VCaP (cell line): ENCODE measurements around the gene RPS27L.
A peak's percentile ranks its signal among the peaks of the same experiment; 100 is the strongest.

Source experiments
- H3K27ac ChIP-seq: fragments of 450-650 bp; 2 replicates; pipeline ENCODE4 v1.5.1; 2017
- TF ChIP-seq, protein P1 (sequence below): fragments of 450-650 bp; conservative IDR thresholded peaks from 2 replicates; pipeline ENCODE4 v1.5.1; 2017; ENCODE audit warnings: mild to moderate bottlenecking, moderate library complexity

RPS27L gene

DNA sequence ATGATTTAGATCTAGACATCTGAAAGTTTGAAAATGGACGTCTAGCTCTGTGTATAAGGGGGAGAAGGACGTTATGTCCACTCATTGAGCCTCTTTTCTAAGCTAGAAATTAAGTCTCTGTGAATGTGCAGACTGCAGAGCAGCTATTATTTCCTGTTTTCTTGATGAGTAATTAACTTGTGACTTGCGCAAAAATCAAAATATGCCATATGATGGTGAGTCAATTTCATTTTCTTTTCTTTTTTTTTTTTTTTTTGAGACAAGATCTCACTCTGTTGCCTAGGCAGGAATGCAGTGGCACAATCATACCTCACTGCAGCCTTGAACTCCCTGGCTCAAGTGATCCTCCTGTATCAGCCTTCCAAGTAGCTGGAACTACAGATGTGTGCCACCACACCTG is 21.5 kb downstream of the RPS27L start:
- TF ChIP-seq, protein P1, sequence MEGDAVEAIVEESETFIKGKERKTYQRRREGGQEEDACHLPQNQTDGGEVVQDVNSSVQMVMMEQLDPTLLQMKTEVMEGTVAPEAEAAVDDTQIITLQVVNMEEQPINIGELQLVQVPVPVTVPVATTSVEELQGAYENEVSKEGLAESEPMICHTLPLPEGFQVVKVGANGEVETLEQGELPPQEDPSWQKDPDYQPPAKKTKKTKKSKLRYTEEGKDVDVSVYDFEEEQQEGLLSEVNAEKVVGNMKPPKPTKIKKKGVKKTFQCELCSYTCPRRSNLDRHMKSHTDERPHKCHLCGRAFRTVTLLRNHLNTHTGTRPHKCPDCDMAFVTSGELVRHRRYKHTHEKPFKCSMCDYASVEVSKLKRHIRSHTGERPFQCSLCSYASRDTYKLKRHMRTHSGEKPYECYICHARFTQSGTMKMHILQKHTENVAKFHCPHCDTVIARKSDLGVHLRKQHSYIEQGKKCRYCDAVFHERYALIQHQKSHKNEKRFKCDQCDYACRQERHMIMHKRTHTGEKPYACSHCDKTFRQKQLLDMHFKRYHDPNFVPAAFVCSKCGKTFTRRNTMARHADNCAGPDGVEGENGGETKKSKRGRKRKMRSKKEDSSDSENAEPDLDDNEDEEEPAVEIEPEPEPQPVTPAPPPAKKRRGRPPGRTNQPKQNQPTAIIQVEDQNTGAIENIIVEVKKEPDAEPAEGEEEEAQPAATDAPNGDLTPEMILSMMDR: no peak
- H3K27ac ChIP-seq: no peak overlapping the region

DNA sequence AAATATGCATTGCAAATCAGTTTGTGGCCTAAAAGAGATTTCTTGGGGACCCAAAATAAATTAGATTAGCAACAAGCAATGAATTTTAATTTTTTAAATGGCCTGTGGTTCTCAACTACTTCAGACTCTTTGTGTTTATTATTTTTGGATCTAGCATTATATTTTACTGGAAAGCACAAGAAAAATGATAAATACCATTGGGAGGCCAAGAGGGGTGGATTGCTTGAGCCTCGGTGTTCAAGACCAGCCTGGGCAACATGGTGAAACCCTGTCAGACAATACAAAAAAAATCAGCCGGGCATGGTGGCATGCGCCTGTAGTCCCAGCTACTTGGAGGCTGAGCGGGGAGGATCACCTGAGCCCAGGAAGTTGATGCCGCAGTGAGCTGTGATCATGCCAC is 22.0 kb downstream of the RPS27L start:
- TF ChIP-seq, protein P1: no peak
- no peak overlapping the region for H3K27ac ChIP-seq

DNA sequence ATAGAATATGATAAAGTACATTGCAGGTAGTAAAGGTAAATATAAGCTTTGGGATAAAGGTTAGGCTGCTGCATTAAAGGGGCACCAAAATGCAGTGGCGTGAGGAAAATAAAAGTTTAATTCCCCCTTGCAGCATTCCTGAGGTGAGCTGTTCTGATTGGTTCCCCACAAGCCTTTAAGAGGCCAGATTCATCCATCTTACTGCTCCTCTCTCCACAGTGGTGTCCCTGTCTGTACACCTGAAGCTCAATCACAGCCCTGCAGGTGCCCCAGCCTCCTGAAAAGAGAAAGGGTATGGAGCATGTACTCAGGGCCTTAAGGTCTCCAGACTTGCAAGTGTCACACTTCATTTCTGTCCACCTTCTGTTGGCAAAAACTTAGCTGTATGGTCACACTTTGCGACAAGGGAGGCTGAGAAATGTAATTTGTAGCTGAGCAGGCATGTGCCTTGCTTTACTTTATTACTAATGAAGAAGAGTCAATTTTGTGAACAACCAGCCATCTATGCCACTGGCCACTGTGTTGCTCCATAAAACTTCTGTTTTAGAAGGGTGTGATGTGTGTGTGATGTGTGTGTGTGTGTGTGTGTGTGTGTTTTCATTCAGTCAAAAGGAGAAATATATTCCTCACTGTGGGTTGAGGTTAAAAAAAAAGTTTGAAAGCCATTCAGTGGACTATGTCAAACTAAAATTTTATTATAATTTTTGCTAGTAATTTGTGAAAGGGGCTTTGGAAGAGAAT is 22.9 kb downstream of the RPS27L start:
- H3K27ac ChIP-seq: no peak overlapping the region
- TF ChIP-seq, protein P1: no peak

DNA sequence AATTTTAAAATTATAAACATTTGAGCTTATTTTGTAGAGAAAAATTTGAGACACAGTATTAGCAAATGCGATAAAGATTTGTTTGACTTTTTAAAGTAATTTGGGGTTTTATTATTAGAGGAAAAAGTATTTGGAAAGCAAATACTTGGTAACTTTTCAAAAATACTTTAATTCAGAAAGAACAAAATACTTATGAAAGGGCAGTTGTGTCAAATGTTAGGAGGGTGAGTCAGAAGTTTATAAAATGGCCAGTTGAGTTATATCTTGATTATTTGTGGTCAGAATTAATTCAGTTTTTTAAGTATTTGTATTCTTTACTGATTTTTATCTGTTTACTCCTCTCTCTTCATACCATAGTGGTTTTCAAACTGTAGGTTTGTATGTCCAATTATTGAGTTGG is 23.5 kb downstream of the RPS27L start:
- TF ChIP-seq, protein P1: no peak

GRCh38 chr15:63126726-63127125 is 30.6 kb downstream of the RPS27L start:
- TF ChIP-seq, protein P1: no peak

More for the DNA sequence above, 23.5 kb downstream of the RPS27L start:
- H3K27ac ChIP-seq: no peak overlapping the region

DNA sequence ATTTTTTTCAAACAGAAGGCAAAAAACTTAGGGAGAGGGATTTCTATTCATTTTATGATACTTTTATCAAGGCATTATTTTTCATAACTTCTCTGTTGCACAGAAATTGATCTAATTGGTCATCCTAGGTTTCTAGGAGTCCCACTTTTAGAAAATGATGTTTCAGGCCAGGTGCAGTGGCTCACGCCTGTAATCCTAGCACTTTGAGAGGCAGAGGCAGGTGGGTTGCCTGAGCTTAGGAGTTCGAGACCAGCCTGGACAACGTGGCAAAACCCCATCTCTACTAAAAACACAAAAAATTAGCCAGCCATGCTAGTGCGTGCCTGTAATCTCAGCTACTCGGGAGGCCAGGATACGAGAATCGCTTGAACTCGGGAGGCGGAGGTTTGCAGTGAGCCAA is 32.8 kb downstream of the RPS27L start:
- TF ChIP-seq, protein P1: no peak
- no peak overlapping the region for H3K27ac ChIP-seq

More at GRCh38 chr15:63126726-63127125, 30.6 kb downstream of the RPS27L start:
- no peak overlapping the region for H3K27ac ChIP-seq

DNA sequence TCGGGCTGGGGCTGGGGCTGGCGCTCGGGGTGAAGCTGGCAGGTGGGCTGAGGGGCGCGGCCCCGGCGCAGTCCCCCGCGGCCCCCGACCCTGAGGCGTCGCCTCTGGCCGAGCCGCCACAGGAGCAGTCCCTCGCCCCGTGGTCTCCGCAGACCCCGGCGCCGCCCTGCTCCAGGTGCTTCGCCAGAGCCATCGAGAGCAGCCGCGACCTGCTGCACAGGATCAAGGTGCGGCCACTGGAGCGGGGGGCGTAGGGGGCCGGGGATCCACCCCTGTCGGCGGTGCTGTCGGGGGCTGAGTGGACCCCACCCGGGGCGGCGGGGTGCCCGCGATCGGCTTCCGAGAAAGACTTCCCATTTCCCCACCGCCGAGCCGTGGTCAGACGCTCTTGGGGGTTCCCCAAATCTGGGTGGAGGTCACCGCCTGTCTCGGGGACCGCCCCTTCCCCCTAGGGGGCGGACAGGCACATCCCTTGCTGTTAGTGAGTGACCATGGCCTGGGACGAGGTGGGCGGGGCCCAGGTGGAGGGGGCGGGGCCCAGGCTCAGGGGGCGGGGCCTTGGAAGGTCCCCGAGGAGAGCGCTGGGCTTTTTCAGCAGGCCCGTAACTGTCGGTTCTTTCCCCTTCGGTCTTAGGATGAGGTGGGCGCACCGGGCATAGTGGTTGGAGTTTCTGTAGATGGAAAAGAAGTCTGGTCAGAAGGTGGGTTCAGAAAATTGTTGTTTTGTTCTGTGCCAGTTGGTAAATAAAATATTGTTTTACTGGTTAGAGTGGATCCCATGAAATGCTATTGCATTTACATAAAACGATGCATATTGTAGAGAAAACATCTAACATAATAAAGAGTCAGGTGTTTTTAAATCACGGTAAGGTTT is 35.0 kb downstream of the RPS27L start:
- TF ChIP-seq, protein P1: peak; percentile 35
- H3K27ac ChIP-seq: peak overlapping the region; percentile 86
